HG03139 (cell line): ENCODE results near the gene SPEG.
"Not testable (repeated sequence)": the region's sequence is repeated elsewhere in the genome, so short reads cannot be mapped to it uniquely, and the experiment has no call there.

ENCODE experiments used
- ATAC-seq: cut with Tn5 transposase; IDR thresholded peaks from one replicate; pipeline ENCODE4 v1.9.1; 2021; ENCODE audit not compliant: unreplicated experiment

The SPEG gene

GRCh38 chr2:219404291-219404910, 30.2 kb upstream of the SPEG start:
- ATAC-seq, result no peak

GRCh38 chr2:219404954-219405353, 29.7 kb upstream of the SPEG start:
- ATAC-seq, result no peak

GRCh38 chr2:219405451-219405850, 29.2 kb upstream of the SPEG start:
- no peak for ATAC-seq

GRCh38 chr2:219405958-219406860, 28.4 kb upstream of the SPEG start:
- ATAC-seq, result no peak

- ATAC-seq, result no peak
Observed at GRCh38 chr2:219406861-219407230, 27.8 kb upstream of the SPEG start.

GRCh38 chr2:219407343-219407742, 27.3 kb upstream of the SPEG start:
- ATAC-seq, result not testable (repeated sequence)

- ATAC-seq, result no peak
Observed at GRCh38 chr2:219408204-219408603, 26.4 kb upstream of the SPEG start.

- no peak for ATAC-seq
Observed at GRCh38 chr2:219408631-219409030, 26.0 kb upstream of the SPEG start.

GRCh38 chr2:219409619-219410018, 25.0 kb upstream of the SPEG start:
- ATAC-seq, result no peak

GRCh38 chr2:219410390-219410789, 24.3 kb upstream of the SPEG start:
- no peak for ATAC-seq

GRCh38 chr2:219414857-219415256, 19.8 kb upstream of the SPEG start:
- no peak for ATAC-seq

- no peak for ATAC-seq
Observed at GRCh38 chr2:219415580-219416234, 18.9 kb upstream of the SPEG start.

GRCh38 chr2:219416235-219416602, 18.4 kb upstream of the SPEG start:
- no peak for ATAC-seq

- no peak for ATAC-seq
Observed at GRCh38 chr2:219416938-219417337, 17.7 kb upstream of the SPEG start.

- ATAC-seq, result no peak
Observed at GRCh38 chr2:219417374-219417773, 17.3 kb upstream of the SPEG start.

- no peak for ATAC-seq
Observed at GRCh38 chr2:219418155-219419011, 16.3 kb upstream of the SPEG start, which contains the start of gene DES. Gene DES (plus strand): TSS chr2:219418377. CDS start chr2:219418463, 86 bp downstream.

GRCh38 chr2:219419012-219419324, 15.7 kb upstream of the SPEG start:
- no peak for ATAC-seq

- no peak for ATAC-seq
Observed at GRCh38 chr2:219419331-219420197, 15.1 kb upstream of the SPEG start.

- ATAC-seq, result no peak
Observed at GRCh38 chr2:219420687-219421086, 14.0 kb upstream of the SPEG start.

- no peak for ATAC-seq
Observed at GRCh38 chr2:219421323-219421722, 13.3 kb upstream of the SPEG start.
